ENCODE data around the gene FAM120A. TPM values are rescaled to one million over a fixed set of nuclear protein-coding genes. Genes with fewer than 3 reads are reported as not detected.

The FAM120A gene
- total RNA-seq, 1 experiment from 2014 or later: 31.5 TPM

GRCh38 chr9:93613174-93613573 lies 161.7 kb downstream of the FAM120A start:
- in situ Hi-C loops (cut with HindIII; ENCODE audit: low pct_unique_long_range_greater_than_20kb, low sequenced_read_pairs): no loop called here
- DNase-seq (ENCODE audit: low read depth): no peak

GRCh38 chr9:93613791-93614190 lies 162.3 kb downstream of the FAM120A start:
- in situ Hi-C loops (cut with HindIII; ENCODE audit: low pct_unique_long_range_greater_than_20kb, low sequenced_read_pairs): no loop called here
- no peak for DNase-seq (ENCODE audit: low read depth)

- DNase-seq (ENCODE audit: low read depth): no peak
- in situ Hi-C loops (cut with HindIII; ENCODE audit: low pct_unique_long_range_greater_than_20kb, low sequenced_read_pairs): no loop called here
These were observed 163.5 kb downstream of the FAM120A start for GRCh38 chr9:93614830-93615468.

Other genes starting within 250 kb of the FAM120A start
- gene FAM120AOS, start 1.9 kb downstream of the FAM120A start, total RNA-seq (2014; rRNA removed; shearing (Covaris generic); ENCODE audit: low replicate concordance): 63.1 and 74.6 TPM in 2 replicates
- gene PHF2, start 124.9 kb downstream of the FAM120A start, total RNA-seq (2014; rRNA removed; shearing (Covaris generic); ENCODE audit: low replicate concordance): 4.8 and 7.2 TPM in 2 replicates

All from Caki2 (cell line).